ENCODE results near the gene SMAD6.

The SMAD6 gene

GRCh38 chr15:66815318-66815717, 113.3 kb downstream of the SMAD6 start:
- TF ChIP-seq ZFX (IDR thresholded peaks at IDR 0.05): no peak
- TF ChIP-seq, protein P1, sequence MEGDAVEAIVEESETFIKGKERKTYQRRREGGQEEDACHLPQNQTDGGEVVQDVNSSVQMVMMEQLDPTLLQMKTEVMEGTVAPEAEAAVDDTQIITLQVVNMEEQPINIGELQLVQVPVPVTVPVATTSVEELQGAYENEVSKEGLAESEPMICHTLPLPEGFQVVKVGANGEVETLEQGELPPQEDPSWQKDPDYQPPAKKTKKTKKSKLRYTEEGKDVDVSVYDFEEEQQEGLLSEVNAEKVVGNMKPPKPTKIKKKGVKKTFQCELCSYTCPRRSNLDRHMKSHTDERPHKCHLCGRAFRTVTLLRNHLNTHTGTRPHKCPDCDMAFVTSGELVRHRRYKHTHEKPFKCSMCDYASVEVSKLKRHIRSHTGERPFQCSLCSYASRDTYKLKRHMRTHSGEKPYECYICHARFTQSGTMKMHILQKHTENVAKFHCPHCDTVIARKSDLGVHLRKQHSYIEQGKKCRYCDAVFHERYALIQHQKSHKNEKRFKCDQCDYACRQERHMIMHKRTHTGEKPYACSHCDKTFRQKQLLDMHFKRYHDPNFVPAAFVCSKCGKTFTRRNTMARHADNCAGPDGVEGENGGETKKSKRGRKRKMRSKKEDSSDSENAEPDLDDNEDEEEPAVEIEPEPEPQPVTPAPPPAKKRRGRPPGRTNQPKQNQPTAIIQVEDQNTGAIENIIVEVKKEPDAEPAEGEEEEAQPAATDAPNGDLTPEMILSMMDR (conservative IDR thresholded peaks at IDR 0.05): no peak
- no peak overlapping the region for H3K27ac ChIP-seq

DNA sequence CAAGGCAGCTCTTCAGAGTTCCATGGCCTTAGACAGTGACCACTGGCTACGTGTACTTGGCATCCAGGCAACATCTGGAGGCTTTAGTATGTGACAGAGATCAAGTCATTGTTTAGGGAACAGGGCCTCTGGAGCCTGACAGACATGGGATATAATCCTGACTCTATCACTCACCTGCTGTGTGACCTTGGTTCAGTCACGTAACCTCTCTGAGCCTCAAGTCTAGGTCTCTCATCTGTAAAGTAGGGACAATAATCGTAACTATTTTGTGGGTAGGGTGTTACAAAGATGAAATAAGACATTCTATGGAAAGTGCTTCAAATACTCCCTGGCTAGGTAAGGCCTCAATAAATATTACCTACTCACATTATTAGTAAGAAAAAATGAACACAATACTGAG, 114.2 kb downstream of the SMAD6 start:
- H3K27ac ChIP-seq: no peak overlapping the region
- TF ChIP-seq, protein P1 (conservative IDR thresholded peaks at IDR 0.05): no peak
- TF ChIP-seq ZFX (IDR thresholded peaks at IDR 0.05): no peak

DNA sequence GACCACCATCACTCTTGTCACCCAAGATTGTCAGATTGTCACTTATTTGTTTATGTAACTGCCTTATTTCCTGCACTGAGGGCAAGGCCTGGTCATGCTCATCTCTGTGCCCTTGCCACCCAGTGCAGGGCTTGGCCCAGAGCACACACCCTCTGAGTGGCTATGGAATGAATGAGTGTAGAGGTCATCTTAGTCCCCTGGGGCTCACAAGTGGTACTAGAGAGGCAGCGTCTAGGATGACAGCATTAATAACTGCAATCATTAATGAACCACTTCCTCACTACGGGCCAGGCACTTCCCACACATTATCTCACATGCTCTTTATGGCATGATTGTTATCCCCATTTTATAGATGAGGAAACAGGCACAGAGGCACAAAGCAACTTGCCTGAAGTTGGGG, 117.0 kb downstream of the SMAD6 start:
- TF ChIP-seq, protein P1 (conservative IDR thresholded peaks at IDR 0.05): no peak
- TF ChIP-seq ZFX (IDR thresholded peaks at IDR 0.05): no peak
- H3K27ac ChIP-seq: no peak overlapping the region

DNA sequence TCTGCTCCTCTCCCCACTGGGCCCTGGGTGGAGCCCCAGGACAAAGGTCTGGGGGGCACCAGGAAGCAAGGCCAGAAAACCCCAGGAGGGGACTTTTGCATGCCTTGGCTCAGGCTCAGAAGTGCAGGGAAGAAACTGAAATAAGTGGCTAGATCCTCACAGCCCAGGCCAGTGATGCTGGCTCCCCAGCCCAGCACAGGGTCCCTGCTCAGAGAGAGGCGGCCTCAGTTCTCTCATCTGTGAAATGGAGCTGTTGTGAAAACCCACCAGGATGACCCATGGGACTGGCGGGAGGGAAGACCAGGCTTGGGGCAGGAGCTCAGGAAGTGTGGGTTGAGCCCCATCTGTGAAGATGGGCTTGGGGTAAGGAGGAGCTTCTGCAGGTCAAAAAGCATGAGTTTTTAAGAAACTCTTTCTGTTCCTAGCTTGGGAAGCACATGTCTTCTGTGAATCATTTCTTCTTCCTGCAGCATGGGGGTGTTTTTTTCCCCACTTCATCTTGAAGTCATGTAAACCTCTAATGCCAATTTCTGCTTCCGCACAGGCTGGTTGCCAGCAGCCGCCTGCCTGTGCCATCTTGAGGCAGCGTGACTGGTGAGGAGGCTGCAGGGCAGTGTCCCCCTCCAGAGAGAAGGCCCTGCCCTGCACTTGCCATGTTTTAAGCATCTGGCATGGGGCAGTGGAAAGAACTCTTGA, 118.6 kb downstream of the SMAD6 start:
- H3K27ac ChIP-seq: no peak overlapping the region
- no peak for TF ChIP-seq ZFX (IDR thresholded peaks at IDR 0.05)
- TF ChIP-seq, protein P1 (conservative IDR thresholded peaks at IDR 0.05): no peak

GRCh38 chr15:66821307-66821706, 119.3 kb downstream of the SMAD6 start:
- TF ChIP-seq, protein P1 (conservative IDR thresholded peaks at IDR 0.05): no peak
- TF ChIP-seq ZFX (IDR thresholded peaks at IDR 0.05): no peak
- no peak overlapping the region for H3K27ac ChIP-seq

DNA sequence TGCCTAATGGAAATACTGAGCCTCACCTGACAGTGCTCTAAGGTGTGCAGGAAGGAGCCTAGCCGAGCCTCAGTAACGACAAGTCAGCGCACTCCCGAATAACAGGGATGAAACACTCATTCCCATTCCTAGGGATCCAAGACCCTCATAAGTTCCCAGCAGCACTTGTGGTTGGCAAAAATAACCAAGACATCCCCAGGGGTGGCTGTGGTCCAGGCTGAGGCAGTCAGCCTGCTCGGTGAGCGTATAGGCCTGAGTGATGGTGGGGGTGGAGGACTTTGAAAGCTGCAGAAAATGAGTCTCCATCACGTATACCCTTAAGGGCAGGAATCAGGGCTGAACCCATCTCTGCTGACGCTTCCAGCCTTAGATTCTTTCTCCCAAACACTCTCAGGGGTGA, 120.1 kb downstream of the SMAD6 start:
- H3K27ac ChIP-seq: no peak overlapping the region
- no peak for TF ChIP-seq ZFX (IDR thresholded peaks at IDR 0.05)
- TF ChIP-seq, protein P1 (conservative IDR thresholded peaks at IDR 0.05): no peak

- H3K27ac ChIP-seq: no peak overlapping the region
- TF ChIP-seq, protein P1 (conservative IDR thresholded peaks at IDR 0.05): no peak
- TF ChIP-seq ZFX (IDR thresholded peaks at IDR 0.05): no peak
Measured at GRCh38 chr15:66822576-66822975, 120.5 kb downstream of the SMAD6 start.
